Activated T-helper 2 cell treated with anti-CD3 and anti-CD28 coated beads, Interferon-gamma antibody, Interleukin-2, Interleukin-4, amounts not matched to agents 10 μg/mL and 5 μg/mL and 100 μg/mL, durations not matched to agents 14 hours and 24 hours and 36 hours (primary cell): ENCODE measurements around the gene SRRT. TPM values are rescaled to one million over a fixed set of nuclear protein-coding genes. Genes with fewer than 3 reads are reported as not detected.
A peak's percentile ranks its signal among the peaks of the same experiment; 100 is the strongest.

Source experiments
- DNase-seq: peaks from one replicate; pipeline ENCODE4 v3.0.0; 2021; ENCODE audit warnings: low spot score
- H3K27ac Mint-ChIP-seq: one replicate; pipeline ENCODE4 v1.8.0; 2021; ENCODE audit warnings: mixed read lengths
- H3K27me3 Mint-ChIP-seq: one replicate; pipeline ENCODE4 v1.8.0; 2021; ENCODE audit warnings: low read depth, mixed read lengths
- H3K36me3 Mint-ChIP-seq: one replicate; pipeline ENCODE4 v1.8.0; 2021; ENCODE audit warnings: low read depth, mixed read lengths
- H3K4me1 Mint-ChIP-seq: one replicate; pipeline ENCODE4 v1.8.0; 2021; ENCODE audit warnings: low read depth, mixed read lengths
- H3K4me3 Mint-ChIP-seq: one replicate; pipeline ENCODE4 v1.8.0; 2021; ENCODE audit warnings: low read depth, mild to moderate bottlenecking, moderate library complexity, mixed read lengths
- H3K9me3 Mint-ChIP-seq: one replicate; pipeline ENCODE4 v1.8.0; 2021; ENCODE audit warnings: mixed read lengths
- intact Hi-C: fragments of 100-400 bp; cut with micrococcal nuclease; formaldehyde crosslinking; loops from one replicate; pipeline ENCODE4 v1.15.1; 2023
- total RNA-seq: library from RNA; stranded (reverse); gene quantifications from 2 replicates; pipeline ENCODE4 v1.2.3, GENCODE V29; 2022

The SRRT gene
- total RNA-seq, 1 donor from 2014 or later, result 290 TPM

DNA sequence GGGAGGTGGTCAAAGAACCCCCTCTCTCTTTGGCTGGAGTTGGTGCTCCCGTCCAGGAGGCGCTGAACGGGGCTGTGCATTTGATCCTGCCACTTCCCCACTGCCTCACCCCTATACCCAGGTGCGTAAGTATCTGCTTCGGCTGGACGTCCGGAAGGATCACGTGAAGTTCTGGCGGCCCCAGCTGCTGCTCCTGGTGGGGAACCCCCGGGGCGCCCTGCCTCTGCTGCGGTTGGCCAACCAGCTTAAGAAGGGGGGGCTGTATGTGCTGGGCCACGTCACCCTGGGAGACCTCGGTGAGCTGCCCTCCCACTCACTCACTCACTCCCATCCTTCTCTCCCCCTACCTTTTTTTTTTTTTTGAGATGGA is 13.3 kb upstream of the SRRT start:
- Mint-ChIP-seq H3K4me3 (no peak overlapping the region), H3K27me3 (no peaks in the 10 kb centered on the region), H3K4me1 (no peaks in the 10 kb centered on the region), H3K9me3 (no peaks in the 10 kb centered on the region), H3K36me3 (peaks cover 39% of the 10 kb centered on the region), H3K27ac (no peak overlapping the region)
- DNase-seq, result no peak
- intact Hi-C loops, result no loop called here

DNA sequence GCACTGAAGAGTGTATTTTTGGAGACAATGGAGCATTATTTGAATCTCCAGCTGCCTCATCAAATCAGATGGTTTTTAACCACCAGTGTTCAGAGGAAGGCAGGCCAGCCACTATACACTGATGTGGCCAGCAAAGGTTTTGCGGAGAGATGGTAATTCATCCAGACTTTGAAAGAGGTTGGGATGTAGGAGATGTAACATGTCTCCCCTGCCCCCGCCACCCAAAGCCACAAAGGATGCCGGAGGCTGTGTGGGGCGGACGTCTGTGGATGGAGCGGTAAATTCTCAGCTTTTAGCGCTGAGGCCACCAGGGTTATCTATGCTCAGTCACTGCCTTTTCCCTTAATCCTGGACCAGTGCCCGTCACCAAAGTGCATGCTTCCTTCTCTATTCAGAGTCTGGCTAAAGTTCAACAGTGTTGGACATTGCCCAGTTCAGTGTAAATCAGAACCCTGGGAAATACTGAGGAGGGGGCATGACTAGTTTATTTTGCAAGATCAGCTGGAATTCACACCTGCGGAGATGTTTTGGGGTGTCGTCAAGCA is 11.4 kb upstream of the SRRT start:
- H3K4me1 Mint-ChIP-seq, result peaks cover 8% of the 10 kb centered on the region
- H3K27ac Mint-ChIP-seq, result no peak overlapping the region
- H3K27me3 Mint-ChIP-seq, result no peaks in the 10 kb centered on the region
- no peak for DNase-seq
- H3K4me3 Mint-ChIP-seq, result no peak overlapping the region
- intact Hi-C loops, result no loop called here
- peaks cover 43% of the 10 kb centered on the region for H3K36me3 Mint-ChIP-seq
- no peaks in the 10 kb centered on the region for H3K9me3 Mint-ChIP-seq

DNA sequence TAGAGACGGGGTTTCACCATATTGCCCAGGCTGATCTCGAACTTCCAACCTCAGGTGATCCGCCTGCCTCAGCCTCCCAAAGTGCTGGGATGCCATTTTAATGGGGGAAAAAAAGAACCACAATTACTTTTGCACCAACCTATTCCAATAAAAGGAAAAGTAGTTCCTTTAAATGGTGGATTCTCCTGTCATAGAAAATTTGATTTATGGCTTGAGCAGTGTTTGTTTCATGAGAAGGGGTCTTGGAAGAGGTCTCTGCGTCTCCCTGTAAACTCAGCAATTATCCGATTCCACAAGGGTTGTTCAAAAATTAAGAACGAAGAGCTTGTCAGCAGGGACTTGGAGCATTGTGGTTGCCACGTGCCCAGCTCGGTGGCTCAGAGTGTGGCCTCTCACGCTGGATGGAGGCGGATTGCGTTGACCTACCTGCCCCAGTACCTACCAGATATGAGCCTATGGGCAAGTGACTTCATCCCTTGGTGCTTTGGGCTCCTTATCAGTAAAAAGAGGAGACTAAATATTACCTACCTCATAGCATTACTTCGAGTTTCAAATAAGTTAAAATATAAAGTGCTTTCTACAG is 10.5 kb upstream of the SRRT start:
- intact Hi-C loops, result no loop called here
- H3K27me3 Mint-ChIP-seq, result no peaks in the 10 kb centered on the region
- no peak for DNase-seq
- H3K4me3 Mint-ChIP-seq, result no peak overlapping the region
- peaks cover 43% of the 10 kb centered on the region for H3K36me3 Mint-ChIP-seq
- peaks cover 8% of the 10 kb centered on the region for H3K4me1 Mint-ChIP-seq
- H3K9me3 Mint-ChIP-seq, result no peaks in the 10 kb centered on the region
- no peak overlapping the region for H3K27ac Mint-ChIP-seq

DNA sequence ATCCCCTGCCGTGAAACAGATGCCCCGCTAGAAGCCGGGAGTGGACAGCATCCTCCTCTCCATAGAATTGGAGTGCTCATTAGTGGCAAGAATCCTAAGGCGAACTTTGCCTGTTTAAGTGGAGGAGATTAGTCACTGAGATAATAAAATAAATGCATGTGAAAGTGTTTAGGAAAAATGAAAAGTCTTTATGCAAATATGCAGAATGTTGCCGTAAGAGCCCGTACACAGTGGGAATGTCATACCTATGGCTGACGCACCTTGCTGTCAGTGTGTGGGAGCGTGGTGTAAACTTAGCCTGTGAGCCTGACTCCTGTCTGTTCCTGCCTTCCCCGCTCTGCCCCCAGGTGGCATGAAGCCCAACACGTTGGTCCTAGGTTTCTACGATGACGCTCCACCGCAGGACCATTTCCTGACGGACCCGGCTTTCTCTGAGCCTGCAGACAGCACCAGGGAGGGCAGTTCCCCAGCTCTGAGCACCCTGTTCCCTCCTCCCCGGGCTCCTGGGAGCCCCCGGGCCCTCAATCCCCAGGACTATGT is 9.5 kb upstream of the SRRT start:
- Mint-ChIP-seq H3K36me3 (peaks cover 34% of the 10 kb centered on the region), H3K4me1 (peaks cover 8% of the 10 kb centered on the region), H3K27ac (no peak overlapping the region), H3K9me3 (no peaks in the 10 kb centered on the region), H3K4me3 (peak overlapping the region; percentile 4), H3K27me3 (no peaks in the 10 kb centered on the region)
- no peak for DNase-seq
- intact Hi-C loops, result no loop called here

DNA sequence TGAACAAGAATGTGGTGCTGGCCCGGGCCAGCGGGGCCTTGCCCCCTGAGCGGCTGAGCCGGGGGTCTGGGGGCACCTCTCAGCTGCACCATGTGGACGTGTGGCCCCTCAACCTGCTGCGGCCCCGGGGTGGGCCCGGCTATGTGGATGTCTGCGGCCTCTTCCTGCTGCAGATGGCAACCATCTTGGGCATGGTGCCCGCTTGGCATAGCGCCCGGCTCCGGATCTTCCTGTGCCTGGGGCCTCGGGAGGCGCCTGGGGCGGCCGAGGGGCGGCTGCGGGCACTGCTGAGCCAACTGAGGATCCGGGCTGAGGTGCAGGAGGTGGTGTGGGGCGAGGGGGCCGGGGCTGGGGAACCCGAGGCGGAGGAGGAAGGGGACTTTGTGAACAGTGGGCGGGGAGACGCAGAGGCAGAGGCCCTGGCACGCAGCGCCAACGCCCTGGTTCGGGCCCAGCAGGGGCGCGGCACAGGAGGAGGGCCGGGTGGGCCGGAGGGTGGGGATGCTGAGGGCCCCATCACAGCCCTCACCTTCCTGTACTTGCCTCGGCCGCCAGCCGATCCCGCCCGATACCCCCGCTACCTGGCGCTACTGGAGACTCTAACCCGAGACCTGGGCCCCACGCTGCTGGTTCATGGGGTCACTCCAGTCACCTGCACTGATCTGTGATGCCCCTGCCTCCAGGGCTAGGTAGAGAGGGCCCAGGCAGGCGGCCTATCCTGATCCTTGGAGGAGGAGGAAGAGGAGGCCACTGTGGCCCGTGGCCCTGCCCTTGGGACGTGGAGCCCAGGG is 8.8 kb upstream of the SRRT start:
- Mint-ChIP-seq H3K4me1 (peaks cover 8% of the 10 kb centered on the region), H3K36me3 (peaks cover 33% of the 10 kb centered on the region), H3K4me3 (peak overlapping the region; percentile 94), H3K27me3 (no peaks in the 10 kb centered on the region), H3K9me3 (no peaks in the 10 kb centered on the region), H3K27ac (peak overlapping the region; percentile 93)
- intact Hi-C loops, result no loop called here
- no peak for DNase-seq

DNA sequence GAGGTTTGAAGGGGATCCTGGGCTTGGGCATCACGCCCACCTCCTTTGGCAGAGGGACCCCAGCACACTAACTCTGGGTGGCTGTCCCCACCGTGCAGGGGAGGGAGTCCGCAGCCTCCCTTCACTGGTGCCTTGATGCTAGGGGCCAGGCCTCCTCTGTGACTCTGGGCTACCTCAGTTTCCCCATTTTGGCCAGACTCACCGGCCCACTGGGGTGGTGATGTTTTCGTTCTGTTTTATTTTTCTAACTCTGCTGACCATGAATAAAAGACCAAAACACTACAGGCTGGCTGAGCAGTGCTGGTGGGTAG is 8.2 kb upstream of the SRRT start:
- no peaks in the 10 kb centered on the region for H3K9me3 Mint-ChIP-seq
- H3K27ac Mint-ChIP-seq, result peak overlapping the region; percentile 93
- no peak for DNase-seq
- intact Hi-C loops, result no loop called here
- peak overlapping the region; percentile 94 for H3K4me3 Mint-ChIP-seq
- H3K4me1 Mint-ChIP-seq, result peaks cover 8% of the 10 kb centered on the region
- peaks cover 38% of the 10 kb centered on the region for H3K36me3 Mint-ChIP-seq
- no peaks in the 10 kb centered on the region for H3K27me3 Mint-ChIP-seq

DNA sequence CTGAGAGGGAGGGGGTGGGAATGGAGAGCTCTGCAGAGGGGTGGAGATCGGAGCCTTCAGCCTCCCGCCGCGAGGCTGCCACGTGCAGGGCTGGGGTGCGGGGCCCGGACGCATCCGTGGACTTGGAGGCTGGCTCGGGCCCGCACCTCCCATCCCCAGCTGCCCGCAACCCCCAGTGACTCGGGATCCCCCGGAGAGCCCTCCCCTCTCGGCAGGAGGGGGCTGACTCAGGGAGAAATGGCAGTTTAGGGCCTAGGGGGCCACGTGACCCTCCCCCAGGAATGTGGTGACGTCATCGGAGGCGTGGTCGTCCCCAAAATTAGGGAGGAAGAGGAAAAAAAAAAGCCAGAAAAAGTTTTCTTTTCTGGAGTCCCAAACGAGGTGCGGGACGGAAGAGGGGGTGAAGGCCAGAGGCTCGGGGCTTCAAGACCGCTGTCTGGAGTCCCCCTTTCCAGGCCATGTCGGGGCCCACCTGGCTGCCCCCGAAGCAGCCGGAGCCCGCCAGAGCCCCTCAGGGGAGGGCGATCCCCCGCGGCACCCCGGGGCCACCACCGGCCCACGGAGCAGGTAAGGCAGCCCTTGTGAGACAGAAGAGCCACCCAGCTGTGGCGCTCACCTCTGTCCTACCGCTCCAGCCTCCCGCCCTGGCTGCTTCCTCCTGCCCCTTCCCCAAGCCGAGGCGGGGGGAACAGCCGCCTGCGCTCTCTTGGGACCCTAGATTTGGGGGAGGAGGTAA is 7.7 kb upstream of the SRRT start, which contains the start of gene TRIP6:
TRIP6 (plus strand) TSS at position 348 of the 736 bp plus-strand sequence; CDS start at position 459, 111 bp downstream.
- Mint-ChIP-seq H3K9me3 (no peaks in the 10 kb centered on the region), H3K27ac (peak within 1 kb of the TSS; percentile 93), H3K36me3 (peaks cover 36% of the 10 kb centered on the region), H3K27me3 (no peaks in the 10 kb centered on the region), H3K4me3 (peak within 1 kb of the TSS; percentile 94), H3K4me1 (peaks cover 8% of the 10 kb centered on the region)
- DNase-seq, result peak; percentile 46
- intact Hi-C loops, result no loop called here

DNA sequence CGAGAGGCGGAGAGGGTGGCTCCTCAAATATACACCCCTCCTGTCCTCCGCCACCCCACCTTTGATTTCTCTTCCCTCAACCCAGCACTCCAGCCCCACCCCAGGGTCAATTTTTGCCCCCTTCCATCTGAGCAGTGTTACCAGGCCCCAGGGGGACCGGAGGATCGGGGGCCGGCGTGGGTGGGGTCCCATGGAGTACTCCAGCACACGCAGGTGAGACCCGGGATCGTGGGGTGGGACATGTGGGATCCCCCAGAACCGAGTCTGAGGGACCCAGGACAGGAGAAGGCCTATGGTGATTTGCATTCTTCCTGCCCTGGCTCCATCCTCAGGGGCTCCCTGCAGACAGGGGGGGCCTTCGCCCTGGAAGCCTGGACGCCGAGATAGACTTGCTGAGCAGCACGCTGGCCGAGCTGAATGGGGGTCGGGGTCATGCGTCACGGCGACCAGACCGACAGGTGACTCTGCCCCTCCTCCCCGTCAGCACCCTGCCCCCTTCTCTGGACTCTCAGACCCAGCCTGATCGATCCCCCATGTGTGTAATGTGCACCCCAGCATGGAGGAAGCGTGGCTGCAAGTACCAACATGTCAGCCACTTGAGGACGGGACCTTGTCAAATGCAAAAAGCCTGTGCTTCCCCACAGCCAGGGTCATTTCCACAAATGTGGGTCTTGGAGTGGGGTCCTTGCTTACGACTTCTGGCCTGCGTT is 7.0 kb upstream of the SRRT start:
- DNase-seq, result no peak
- intact Hi-C loops, result no loop called here
- H3K4me3 Mint-ChIP-seq, result peak overlapping the region; percentile 94
- no peaks in the 10 kb centered on the region for H3K9me3 Mint-ChIP-seq
- H3K36me3 Mint-ChIP-seq, result peaks cover 34% of the 10 kb centered on the region
- H3K4me1 Mint-ChIP-seq, result peaks cover 8% of the 10 kb centered on the region
- peak overlapping the region; percentile 93 for H3K27ac Mint-ChIP-seq
- no peaks in the 10 kb centered on the region for H3K27me3 Mint-ChIP-seq

DNA sequence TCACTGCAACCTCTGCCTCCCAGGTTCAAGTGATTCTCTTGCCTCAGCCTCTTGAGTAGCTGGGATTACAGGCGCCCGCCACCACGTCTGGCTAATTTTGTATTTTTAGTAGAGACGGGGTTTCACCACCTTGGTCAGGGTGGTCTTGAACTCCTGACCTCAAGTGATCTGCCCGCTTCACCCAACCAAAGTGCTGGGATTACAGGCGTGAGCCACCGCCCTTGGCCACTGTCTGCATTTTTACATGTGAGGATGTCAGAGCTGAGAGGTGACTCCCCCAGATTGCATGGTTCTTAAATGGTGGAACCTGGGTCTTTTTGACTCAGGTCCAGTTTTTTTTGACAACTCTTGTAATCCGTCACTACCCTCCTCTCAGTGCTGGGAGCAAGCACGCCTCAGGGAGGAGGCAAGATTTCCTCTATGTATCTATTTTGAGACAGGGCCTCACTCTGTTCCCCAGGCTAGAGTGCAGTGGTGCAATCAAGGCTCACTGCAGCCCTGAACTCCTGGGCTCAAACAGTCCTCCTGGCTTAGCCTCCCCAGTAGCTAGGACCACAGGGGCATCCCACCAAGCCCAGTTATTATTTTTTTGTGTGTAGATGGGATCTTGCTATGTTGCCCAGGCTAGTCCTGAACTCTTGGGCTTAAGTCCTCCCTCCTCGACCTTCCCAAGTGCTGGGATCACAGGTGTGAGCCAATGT is 1.2 kb upstream of the SRRT start:
- Mint-ChIP-seq H3K4me3 (peak overlapping the region; percentile 96), H3K27me3 (no peaks in the 10 kb centered on the region), H3K36me3 (peaks cover 68% of the 10 kb centered on the region), H3K27ac (peak overlapping the region; percentile 94), H3K9me3 (no peaks in the 10 kb centered on the region), H3K4me1 (peaks cover 25% of the 10 kb centered on the region)
- DNase-seq, result no peak
- intact Hi-C loops, result loop anchor here (10.0 kb wide), 1 partner anchor 289 kb away; the partner anchor contains the start of genes FBXO24 and LRCH4

DNA sequence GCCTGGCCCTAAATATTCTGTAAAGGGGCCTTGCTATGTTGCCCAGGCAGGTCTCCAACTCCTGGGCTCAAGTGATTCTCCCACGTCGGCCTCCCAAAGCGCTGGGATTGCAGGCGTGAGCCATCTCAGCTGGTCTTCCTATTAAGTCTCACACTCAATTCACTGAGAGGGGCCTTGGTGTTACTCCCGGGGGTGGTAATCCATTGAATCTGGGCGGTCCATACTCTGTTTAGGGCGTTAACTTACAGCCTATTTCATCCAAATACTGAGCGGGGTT is 665 bp upstream of the SRRT start:
- peak overlapping the region; percentile 96 for H3K4me3 Mint-ChIP-seq
- no peaks in the 10 kb centered on the region for H3K9me3 Mint-ChIP-seq
- peak overlapping the region; percentile 94 for H3K27ac Mint-ChIP-seq
- H3K4me1 Mint-ChIP-seq, result peaks cover 27% of the 10 kb centered on the region
- no peaks in the 10 kb centered on the region for H3K27me3 Mint-ChIP-seq
- peaks cover 72% of the 10 kb centered on the region for H3K36me3 Mint-ChIP-seq
- intact Hi-C loops, result loop anchor here (10.0 kb wide), 1 partner anchor 289 kb away; the partner anchor contains the start of genes FBXO24 and LRCH4
- DNase-seq, result no peak

DNA sequence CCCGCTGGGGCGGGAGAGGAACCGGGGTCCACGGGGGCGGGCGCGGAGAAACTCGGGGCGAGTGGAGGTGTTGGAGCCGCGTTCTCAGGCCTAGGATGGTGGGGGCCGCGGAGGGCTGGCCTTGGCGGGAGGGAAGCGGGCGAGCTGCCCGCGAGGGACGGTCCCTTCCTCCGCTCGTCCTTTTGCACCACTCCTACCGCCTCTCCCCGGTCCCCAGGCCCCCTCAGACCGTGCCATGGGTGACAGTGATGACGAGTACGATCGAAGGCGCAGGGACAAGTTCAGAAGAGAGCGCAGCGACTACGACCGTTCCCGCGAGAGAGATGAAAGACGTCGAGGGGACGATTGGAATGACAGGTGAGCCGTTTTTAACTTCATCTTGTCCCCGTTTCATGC is 451 bp downstream of the SRRT start:
- H3K4me1 Mint-ChIP-seq, result peaks cover 31% of the 10 kb centered on the region
- intact Hi-C loops, result loop anchor here (1.0 to 10.0 kb wide), 3 partner anchors 12 to 291 kb away; partner anchors contain the start of genes FBXO24 and LRCH4
- peaks cover 82% of the 10 kb centered on the region for H3K36me3 Mint-ChIP-seq
- DNase-seq, result no peak
- H3K4me3 Mint-ChIP-seq, result peak overlapping the region; percentile 96
- H3K27me3 Mint-ChIP-seq, result no peaks in the 10 kb centered on the region
- peak overlapping the region; percentile 94 for H3K27ac Mint-ChIP-seq
- no peaks in the 10 kb centered on the region for H3K9me3 Mint-ChIP-seq

DNA sequence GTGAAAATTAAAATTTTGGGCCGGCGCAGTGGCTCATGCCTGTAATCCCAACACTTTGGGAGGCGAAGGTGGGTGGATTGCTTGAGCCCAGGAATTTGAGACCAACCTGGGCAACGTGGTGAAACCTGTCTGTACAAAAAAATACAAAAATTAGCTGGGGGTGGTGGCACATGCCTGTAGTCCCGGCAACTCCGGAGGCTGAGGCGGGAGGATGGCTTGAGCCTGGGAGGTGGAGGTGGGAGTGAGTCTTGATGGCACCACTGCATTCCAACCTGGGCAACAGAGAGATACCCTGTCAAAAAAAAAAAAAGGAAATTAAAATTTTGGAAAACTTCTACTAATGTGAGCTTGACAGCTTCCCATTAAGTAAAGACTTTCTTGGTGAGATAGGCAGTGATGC is 3.1 kb downstream of the SRRT start:
- H3K27me3 Mint-ChIP-seq, result no peaks in the 10 kb centered on the region
- intact Hi-C loops, result loop anchor here (10.0 kb wide), 1 partner anchor 293 kb away; the partner anchor contains the start of genes FBXO24 and LRCH4
- H3K36me3 Mint-ChIP-seq, result peaks cover 90% of the 10 kb centered on the region
- H3K4me1 Mint-ChIP-seq, result peaks cover 37% of the 10 kb centered on the region
- DNase-seq, result no peak
- H3K9me3 Mint-ChIP-seq, result no peaks in the 10 kb centered on the region
- peak overlapping the region; percentile 12 for H3K27ac Mint-ChIP-seq
- peak overlapping the region; percentile 8 for H3K4me3 Mint-ChIP-seq
